Body of pancreas (tissue), 4 donors: ENCODE results near the gene BTG3. TPM values are rescaled to one million over a fixed set of nuclear protein-coding genes. Genes with fewer than 3 reads are reported as not detected.

ENCODE experiments used
- ATAC-seq: fragments of 150-250 bp; one replicate; pipeline ENCODE4 v1.9.1; 2016
- DNase-seq, 4 donors: peaks; one replicate each; pipeline ENCODE4 v3.0.0-alpha.2; 2019
- H3K27ac ChIP-seq, 4 donors: fragments of 200-600 bp; sonication (generic); 1 replicate in 3 of 4; 2 replicates in 1 of 4; pipeline versions ENCODE4 v1.5.1 to v1.6.1; 2016 to 2019; ENCODE audit warnings: mild to moderate bottlenecking in 1 of 4, mixed read lengths in 1 of 4, moderate library complexity in 1 of 4
- H3K27me3 ChIP-seq, 2 donors: fragments of 200-600 bp; sonication (generic); one replicate each; pipeline ENCODE4 v1.6.0; 2016; ENCODE audit warnings: mild to moderate bottlenecking in 1 of 2
- H3K36me3 ChIP-seq, 2 donors: fragments of 200-600 bp; sonication (generic); replicated peaks in 1 of 2; 2 replicates each; pipeline ENCODE4 v1.5.1; 2016; ENCODE audit warnings: low read depth in 2 of 2; ENCODE audit not compliant: insufficient read depth in 1 of 2
- H3K4me1 ChIP-seq: fragments of 200-600 bp; sonication (generic); one replicate; pipeline ENCODE4 v1.6.0; 2016
- H3K4me3 ChIP-seq, 2 donors: fragments of 200-600 bp; sonication (generic); 1 replicate in 1 of 2; 2 replicates in 1 of 2; pipeline ENCODE4 v1.5.1; 2016 to 2019
- H3K9me3 ChIP-seq, 3 donors: fragments of 200-600 bp; sonication (generic); 1 replicate in 2 of 3; 2 replicates in 1 of 3; pipeline ENCODE4 v1.5.1; 2016
- CTCF ChIP-seq, 7 experiments: fragments of 450-650 bp in 4 of 7; fragments of 200-600 bp in 3 of 7; sonication (generic) in 3 of 7; IDR thresholded peaks; one replicate each; pipeline ENCODE4 v1.5.1; 2016 to 2019; ENCODE audit warnings: antibody characterized with exemption in 7 of 7
- POLR2A ChIP-seq, 3 donors: fragments of 450-650 bp; IDR thresholded peaks; one replicate each; pipeline ENCODE4 v1.6.1; 2016; ENCODE audit warnings: antibody characterized with exemption in 3 of 3, mild to moderate bottlenecking in 2 of 3
- WGBS, 2 donors: methylation state at CpG; one replicate each; pipeline ENCODE4 v1.1.5; 2017; 5-methylcytosine and 5-hydroxymethylcytosine counted together
- intact Hi-C: fragments of 100-400 bp; cut with DNase I; formaldehyde crosslinking; loops from one replicate; pipeline ENCODE4 v1.15.1; 2023
- total RNA-seq, 2 donors: library from RNA; depleted of rRNA; stranded (reverse); fragments of >200 nt; gene quantifications; one replicate each; pipeline ENCODE4 v1.1.0, GENCODE V29; 2016

The BTG3 gene
- 10 to 100 TPM; 16.6 to 55.4 TPM for total RNA-seq

GRCh38 chr21:17612565-17613241 lies at the start of gene BTG3:
Gene BTG3, minus strand, starts transcription at chr21:17612901. Its CDS starts 3,757 bp downstream, at chr21:17609144.
- H3K36me3 ChIP-seq = no peaks in the 10 kb centered on the region
- H3K4me1 ChIP-seq = peaks cover 16% of the 10 kb centered on the region
- ATAC-seq = peak; percentile 86
- peak within 1 kb of the TSS; percentile 84 to 86 for H3K4me3 ChIP-seq
- H3K27ac ChIP-seq = peak within 1 kb of the TSS; percentile 76 to 92 (median 81)
- H3K9me3 ChIP-seq = no peaks in the 10 kb centered on the region
- no peaks in the 10 kb centered on the region for H3K27me3 ChIP-seq
- intact Hi-C loops = no loop called here
- peak; percentile 78 to 84 (median 80) for DNase-seq
- 1% methylated on average over 91 of the region's 102 CpGs; no CpG with 5 or more reads in 1 of the 2 donors for WGBS, 2 donors
- no peak for TF ChIP-seq CTCF (IDR thresholded peaks at IDR 0.05)
- peak; percentile 86 to 97 (median 90) for TF ChIP-seq POLR2A (IDR thresholded peaks at IDR 0.05)

- H3K9me3 ChIP-seq = no peaks in the 10 kb centered on the region
- no peaks in the 10 kb centered on the region for H3K36me3 ChIP-seq
- intact Hi-C loops = no loop called here
- TF ChIP-seq CTCF (IDR thresholded peaks at IDR 0.05) (no peak), POLR2A (IDR thresholded peaks at IDR 0.05) (no peak)
- 49 to 65% methylated on average over 6 of the region's 6 CpGs for WGBS, 2 donors
- H3K4me3 ChIP-seq = no peak overlapping the region
- DNase-seq (peak; percentile 16 to 60 (median 46)), ATAC-seq (peak; percentile 27)
- no peaks in the 10 kb centered on the region for H3K27me3 ChIP-seq
- no peak overlapping the region for H3K27ac ChIP-seq
- H3K4me1 ChIP-seq = no peaks in the 10 kb centered on the region
Observed at GRCh38 chr21:17660862-17661261, 48.2 kb upstream of the BTG3 start.

GRCh38 chr21:17660452-17660851 lies 47.8 kb upstream of the BTG3 start:
- H3K9me3 ChIP-seq = no peaks in the 10 kb centered on the region
- DNase-seq (no peak), ATAC-seq (no peak)
- WGBS, 2 donors = 13 to 30% methylated on average over 3 of the region's 3 CpGs
- no peaks in the 10 kb centered on the region for H3K36me3 ChIP-seq
- H3K4me3 ChIP-seq = no peak overlapping the region
- intact Hi-C loops = no loop called here
- H3K27ac ChIP-seq = no peak overlapping the region
- no peaks in the 10 kb centered on the region for H3K27me3 ChIP-seq
- no peak for TF ChIP-seq POLR2A (IDR thresholded peaks at IDR 0.05)
- no peak for TF ChIP-seq CTCF (IDR thresholded peaks at IDR 0.05)
- H3K4me1 ChIP-seq = no peaks in the 10 kb centered on the region

GRCh38 chr21:17658931-17659330 lies 46.2 kb upstream of the BTG3 start:
- no peaks in the 10 kb centered on the region for H3K27me3 ChIP-seq
- H3K4me3 ChIP-seq = no peak overlapping the region
- no peak overlapping the region for H3K27ac ChIP-seq
- H3K36me3 ChIP-seq = no peaks in the 10 kb centered on the region
- ATAC-seq = no peak
- H3K9me3 ChIP-seq = no peaks in the 10 kb centered on the region
- 56 to 58% methylated on average over 6 of the region's 6 CpGs for WGBS, 2 donors
- intact Hi-C loops = no loop called here
- H3K4me1 ChIP-seq = no peaks in the 10 kb centered on the region
- TF ChIP-seq POLR2A (IDR thresholded peaks at IDR 0.05) (no peak), CTCF (IDR thresholded peaks at IDR 0.05) (no peak)
- no peak for DNase-seq

- no peaks in the 10 kb centered on the region for H3K36me3 ChIP-seq
- ATAC-seq (no peak), DNase-seq (no peak)
- H3K4me1 ChIP-seq = no peaks in the 10 kb centered on the region
- H3K4me3 ChIP-seq = no peak overlapping the region
- 75% methylated on average over 3 of the region's 3 CpGs for WGBS, 2 donors
- intact Hi-C loops = no loop called here
- no peak overlapping the region for H3K27ac ChIP-seq
- H3K27me3 ChIP-seq = no peaks in the 10 kb centered on the region
- TF ChIP-seq CTCF (IDR thresholded peaks at IDR 0.05) = no peak
- no peak for TF ChIP-seq POLR2A (IDR thresholded peaks at IDR 0.05)
- no peaks in the 10 kb centered on the region for H3K9me3 ChIP-seq
Observed at GRCh38 chr21:17651526-17651925, 38.8 kb upstream of the BTG3 start.
